ENCODE data around the gene GRM4.

Gene GRM4

DNA sequence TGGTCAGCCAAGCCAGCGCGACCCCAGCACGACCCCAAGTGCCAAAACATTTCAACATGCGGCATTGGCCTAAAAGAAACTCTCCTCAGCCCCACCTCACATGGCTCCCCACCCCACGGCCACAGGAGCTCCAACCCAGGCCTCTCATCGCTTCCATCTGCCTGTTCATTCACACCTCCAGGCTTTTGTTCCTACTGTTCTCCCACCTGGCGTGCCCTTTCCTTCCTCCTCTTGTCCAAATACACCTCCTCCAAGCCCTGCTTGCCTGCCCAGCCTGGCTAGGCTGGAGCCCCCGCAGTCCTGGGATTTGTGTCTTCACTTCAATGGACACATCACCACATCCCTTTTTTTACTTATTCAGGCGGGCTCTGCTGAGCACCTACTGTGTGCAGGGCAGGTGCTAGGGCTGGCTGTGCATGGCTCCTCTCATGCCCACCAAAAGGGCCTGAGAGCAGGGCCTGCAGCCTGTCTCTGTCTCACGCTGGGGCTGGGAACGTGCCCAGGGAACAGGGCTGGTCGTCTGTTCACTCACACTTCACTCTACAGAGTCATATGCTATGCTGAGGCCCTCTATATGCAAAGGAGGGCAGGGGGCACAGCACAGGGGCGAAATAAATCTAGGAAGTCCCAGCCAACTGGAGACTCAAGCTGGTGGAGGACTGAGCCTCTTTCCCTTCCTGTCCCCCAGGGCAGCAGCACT, 61.1 kb downstream of the GRM4 start:
- DNase-seq (ENCODE audit: low read depth): no peak

- no peak for DNase-seq (ENCODE audit: low read depth)
Measured at GRCh38 chr6:34082864-34083626, 62.8 kb downstream of the GRM4 start.

DNA sequence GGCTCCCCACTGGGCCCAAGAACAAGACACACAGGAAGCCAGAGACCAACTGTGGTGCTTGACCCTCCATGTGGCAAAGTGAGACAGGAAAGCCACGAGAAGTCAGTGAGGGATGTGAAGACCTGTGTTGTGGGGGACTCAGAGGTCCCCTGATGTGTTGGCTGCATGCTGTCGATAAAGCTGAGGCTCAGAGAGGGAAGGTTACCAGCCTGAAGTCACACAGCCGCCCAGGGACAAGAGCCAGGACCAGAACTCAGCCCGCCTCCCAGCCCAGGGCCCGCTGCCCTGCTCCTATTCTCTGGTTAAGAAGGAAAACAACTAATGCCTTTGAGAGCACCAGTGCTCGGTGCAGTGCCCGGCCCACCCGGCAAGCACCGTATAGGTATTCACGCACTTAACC, 63.5 kb downstream of the GRM4 start:
- DNase-seq (ENCODE audit: low read depth): no peak

DNA sequence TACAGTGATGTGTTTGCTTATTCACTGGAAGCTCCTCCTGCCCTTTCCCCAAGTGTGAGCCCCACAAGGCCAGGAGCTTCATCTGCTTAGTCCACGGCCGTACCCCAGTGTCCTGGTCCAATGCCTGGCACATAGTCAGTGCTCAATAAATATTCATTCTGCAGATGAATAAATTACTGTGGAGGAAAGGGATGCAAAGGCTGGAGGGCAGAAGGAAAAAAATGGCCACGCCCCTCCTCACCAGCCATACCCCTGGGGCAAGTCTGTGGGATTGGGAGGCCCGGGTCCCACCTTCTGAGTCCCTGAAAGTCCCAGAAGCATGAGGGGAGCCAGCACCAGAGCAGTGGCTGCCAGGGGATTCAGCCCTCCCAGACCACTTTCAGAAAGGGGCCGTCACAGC, 65.5 kb downstream of the GRM4 start:
- no peak for DNase-seq (ENCODE audit: low read depth)

- no peak for DNase-seq (ENCODE audit: low read depth)
Measured at GRCh38 chr6:34079899-34080298, 66.0 kb downstream of the GRM4 start.

- no peak for DNase-seq (ENCODE audit: low read depth)
Measured at GRCh38 chr6:34075906-34076305, 70.0 kb downstream of the GRM4 start.

GRCh38 chr6:34074064-34074742, 71.7 kb downstream of the GRM4 start:
- no peak for DNase-seq (ENCODE audit: low read depth)

DNA sequence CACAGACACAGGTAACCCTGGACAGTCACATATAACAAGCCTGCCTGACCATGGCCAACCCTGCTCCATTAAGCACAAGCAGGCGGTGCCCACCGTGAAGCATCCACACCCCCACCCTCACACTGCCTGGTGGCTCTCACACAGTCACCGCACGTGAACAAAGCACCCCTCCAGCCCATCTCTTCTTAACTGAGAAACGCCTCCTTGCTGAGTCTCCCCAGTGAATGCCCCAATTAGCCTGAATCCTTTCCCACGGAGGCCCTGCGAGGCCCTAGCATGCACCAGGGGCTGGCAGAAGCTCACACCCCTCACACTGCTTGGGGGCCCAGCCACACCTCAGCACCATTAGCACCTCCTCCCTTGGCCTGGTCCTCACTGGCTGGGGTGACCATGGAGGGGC, 72.3 kb downstream of the GRM4 start:
- DNase-seq (ENCODE audit: low read depth): no peak

- DNase-seq (ENCODE audit: low read depth): no peak
Measured at GRCh38 chr6:34072727-34073126, 73.2 kb downstream of the GRM4 start.

DNA sequence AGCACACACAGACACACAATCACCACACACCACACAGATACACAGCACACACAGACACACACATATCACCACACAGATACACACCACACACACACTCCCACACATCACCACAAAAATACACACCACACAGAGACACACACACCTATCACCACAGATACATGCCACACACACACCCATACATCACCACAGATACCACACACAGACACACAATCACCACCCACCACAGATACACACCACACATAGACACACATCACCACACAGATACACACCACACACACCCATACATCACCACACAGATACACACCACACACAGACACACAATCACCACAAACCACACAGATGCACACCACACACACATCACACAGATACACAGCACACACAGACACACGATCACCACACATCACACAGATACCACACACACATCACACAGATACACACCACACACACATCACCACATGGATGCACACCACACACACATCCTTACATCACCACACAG, 74.0 kb downstream of the GRM4 start:
- DNase-seq (ENCODE audit: low read depth): no peak

DNA sequence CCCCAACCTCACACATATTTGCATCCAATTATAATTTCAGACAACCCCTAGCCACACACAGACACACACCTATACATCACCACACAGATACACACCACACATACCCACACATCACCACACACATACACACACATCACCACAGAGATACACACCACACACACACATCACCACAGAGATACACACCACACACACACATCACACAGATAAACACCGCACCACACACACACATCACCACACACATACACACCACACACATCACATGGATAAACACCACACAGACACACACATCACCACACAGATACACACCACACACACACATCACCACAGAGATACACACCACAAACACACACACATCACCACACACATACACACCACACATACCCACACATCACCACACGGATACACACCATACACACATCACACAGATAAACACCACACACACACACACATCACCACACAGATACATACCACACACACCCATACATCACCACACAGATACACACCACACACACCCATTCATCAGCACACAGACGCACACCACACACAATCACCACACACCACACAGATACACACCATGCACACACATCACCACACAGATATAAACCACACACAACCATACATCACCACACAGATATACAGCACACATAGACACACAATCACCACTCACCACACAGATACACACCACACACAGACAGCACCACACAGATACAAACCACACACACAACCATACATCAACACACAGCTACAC, 74.6 kb downstream of the GRM4 start:
- DNase-seq (ENCODE audit: low read depth): no peak

- no peak for DNase-seq (ENCODE audit: low read depth)
Measured at GRCh38 chr6:34070315-34071135, 75.4 kb downstream of the GRM4 start.

DNA sequence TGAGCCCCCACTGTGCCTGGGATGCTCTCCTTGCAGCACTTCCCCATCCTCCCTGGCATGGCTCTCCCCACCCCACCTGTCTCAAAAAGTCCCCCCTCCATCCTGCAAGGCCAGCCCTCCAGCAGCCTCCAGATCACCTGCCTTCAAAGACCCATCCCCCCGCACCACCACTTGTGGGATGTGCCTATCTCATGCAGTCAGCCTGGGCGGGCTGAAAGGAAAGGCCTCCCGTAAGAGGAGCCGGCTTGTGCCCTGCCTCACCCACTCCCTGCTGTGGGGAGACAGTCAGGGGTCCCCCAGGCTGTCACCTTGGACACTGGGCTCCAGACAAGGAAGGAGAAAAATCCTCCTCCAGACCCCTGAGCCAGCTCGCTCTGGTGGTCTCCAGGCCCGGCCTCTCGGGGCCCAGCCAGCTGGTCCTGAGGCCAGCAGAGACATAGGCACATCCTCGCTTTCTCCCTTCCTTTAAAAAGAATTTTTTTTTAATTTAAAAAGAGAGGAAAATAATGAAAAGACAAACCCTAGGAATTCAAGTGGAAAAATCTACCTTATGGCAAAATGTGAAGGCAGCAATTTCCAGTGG, 77.3 kb downstream of the GRM4 start:
- DNase-seq (ENCODE audit: low read depth): no peak

- peak; percentile 19 for DNase-seq (ENCODE audit: low read depth)
Measured at GRCh38 chr6:34067814-34068213, 78.1 kb downstream of the GRM4 start.

DNA sequence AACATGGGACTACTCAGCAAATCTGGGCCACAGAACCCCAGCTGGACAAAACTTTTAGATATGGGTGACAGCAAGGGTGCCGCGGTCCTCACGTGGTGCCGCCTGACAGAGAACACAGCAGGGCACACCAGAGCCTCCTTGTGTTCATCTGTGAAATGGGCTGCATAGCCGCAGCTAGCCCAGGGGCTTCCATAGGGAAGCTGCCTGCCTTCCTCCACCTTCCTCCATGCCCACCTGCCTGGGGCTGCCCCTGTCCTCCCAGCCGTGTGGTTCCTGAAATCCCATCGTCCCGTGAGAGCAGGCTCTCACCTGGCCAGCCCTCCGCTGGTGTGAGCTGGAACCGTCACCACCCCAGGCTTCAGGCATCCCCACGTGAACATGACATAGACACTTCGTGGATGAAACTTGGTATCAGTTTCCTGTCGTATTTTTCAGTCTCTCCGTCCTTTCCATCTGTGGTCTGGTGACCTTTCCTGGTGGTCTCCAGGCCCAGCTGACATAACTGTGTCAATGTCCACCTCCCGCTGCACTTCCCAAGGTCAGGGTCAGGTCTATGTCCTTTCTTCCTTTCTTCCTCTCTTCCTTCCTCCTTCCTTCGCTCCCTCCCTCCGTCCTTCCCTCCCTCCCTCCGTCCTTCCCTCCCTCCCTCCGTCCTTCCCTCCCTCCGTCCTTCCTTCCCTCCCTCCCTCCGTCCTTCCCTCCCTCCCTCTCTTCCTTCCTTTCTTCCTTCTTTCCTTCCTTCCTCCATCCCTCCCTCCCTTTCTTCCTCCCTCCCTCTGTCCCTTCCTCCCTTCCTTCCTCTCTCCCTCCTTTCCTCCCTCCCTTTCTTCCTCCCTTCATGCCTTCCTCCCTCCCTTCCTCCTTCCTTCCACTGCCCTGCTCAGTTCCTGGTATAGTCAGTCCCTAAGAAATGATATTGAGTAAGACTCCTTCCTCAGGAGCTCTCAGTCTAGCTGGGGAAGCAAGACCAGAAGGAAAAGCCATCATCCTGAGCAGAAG, 78.8 kb downstream of the GRM4 start:
- DNase-seq (ENCODE audit: low read depth): no peak

- DNase-seq (ENCODE audit: low read depth): no peak
Measured at GRCh38 chr6:34066218-34066571, 79.7 kb downstream of the GRM4 start.

GRCh38 chr6:34065466-34066217, 80.2 kb downstream of the GRM4 start:
- DNase-seq (ENCODE audit: low read depth): no peak

DNA sequence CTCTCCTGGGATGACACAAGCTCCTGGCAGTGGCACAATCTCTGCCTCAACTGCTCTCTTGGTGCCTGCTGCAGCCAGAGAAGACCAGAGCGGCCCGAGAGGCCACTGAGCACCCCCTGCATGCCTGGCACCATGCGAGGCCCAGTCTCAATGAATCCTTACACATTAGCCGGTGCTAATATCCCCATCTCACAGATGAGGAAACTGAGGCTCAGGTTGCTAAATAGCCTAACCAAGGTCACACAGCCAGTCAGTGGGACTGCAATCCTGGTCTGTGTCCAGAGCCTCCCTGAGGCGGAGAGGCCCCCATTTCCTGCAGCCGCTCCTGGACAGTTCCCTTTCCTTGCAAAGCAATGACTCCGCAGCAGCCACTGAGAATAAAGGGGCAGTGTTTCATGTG, 81.2 kb downstream of the GRM4 start:
- DNase-seq (ENCODE audit: low read depth): no peak

- no peak for DNase-seq (ENCODE audit: low read depth)
Measured at GRCh38 chr6:34063651-34064050, 82.2 kb downstream of the GRM4 start.

All from ELR (cell line).